Osteoblast (primary cell): ENCODE results near the gene ANTXR2. TPM values are rescaled to one million over a fixed set of nuclear protein-coding genes. Genes with fewer than 3 reads are reported as not detected.
"Not testable (repeated sequence)": the region's sequence is repeated elsewhere in the genome, so short reads cannot be mapped to it uniquely, and the experiment has no call there.

Experiments
- DNase-seq: peaks from one replicate; pipeline ENCODE4 v3.0.0; 2011; ENCODE audit warnings: low spot score, mixed read lengths; ENCODE audit not compliant: insufficient read length; ENCODE audit errors: missing footprints
- H2AFZ ChIP-seq: 2 replicates; pipeline ENCODE4 v1.6.0; 2011; ENCODE audit warnings: mild to moderate bottlenecking, low read length
- H3K27ac ChIP-seq: 2 replicates; pipeline ENCODE4 v1.5.1; 2011; ENCODE audit warnings: mild to moderate bottlenecking, low read depth, low read length, moderate library complexity
- H3K27me3 ChIP-seq: 2 replicates; pipeline ENCODE4 v1.6.0; 2012; ENCODE audit warnings: mild to moderate bottlenecking, control low read depth, inconsistent platforms, low read length, moderate library complexity; ENCODE audit not compliant: insufficient read depth
- H3K36me3 ChIP-seq: 2 replicates; pipeline ENCODE4 v1.5.1; 2011; ENCODE audit warnings: mild to moderate bottlenecking, low read length, control low read depth, moderate library complexity; ENCODE audit not compliant: insufficient read depth
- H3K4me1 ChIP-seq: 2 replicates; pipeline ENCODE4 v1.5.1; 2011; ENCODE audit warnings: mild to moderate bottlenecking, low read length, control low read depth, moderate library complexity; ENCODE audit not compliant: insufficient read depth
- H3K4me2 ChIP-seq: 2 replicates; pipeline ENCODE4 v1.6.0; 2011; ENCODE audit warnings: mild to moderate bottlenecking, low read length; ENCODE audit not compliant: insufficient read depth
- H3K4me3 ChIP-seq: fragments of 200-600 bp; sonication (generic); 3 replicates; pipeline ENCODE4 v1.5.1; 2012; ENCODE audit warnings: mild to moderate bottlenecking, low read length, inconsistent platforms; ENCODE audit not compliant: insufficient read depth
- H3K79me2 ChIP-seq: 2 replicates; pipeline ENCODE4 v1.6.0; 2012; ENCODE audit warnings: mild to moderate bottlenecking, low read length, control low read depth, inconsistent platforms; ENCODE audit not compliant: insufficient read depth
- H3K9me3 ChIP-seq: 2 replicates; pipeline ENCODE4 v1.5.1; 2011; ENCODE audit warnings: low read depth, low read length, control low read depth
- H4K20me1 ChIP-seq: 2 replicates; pipeline ENCODE4 v1.6.0; 2012; ENCODE audit warnings: mild to moderate bottlenecking, low read length, control low read depth; ENCODE audit not compliant: insufficient read depth
- CTCF ChIP-seq: IDR thresholded peaks from 2 replicates; pipeline ENCODE4 v1.5.1; 2011; ENCODE audit warnings: mild to moderate bottlenecking, low read depth, low read length, moderate library complexity; ENCODE audit errors: extremely low read depth
- total RNA-seq: library from RNA; depleted of rRNA; stranded (reverse); fragments of >200 nt; gene quantifications from 2 replicates; pipeline ENCODE4 v1.2.3, GENCODE V29; 2012

ANTXR2 gene
- total RNA-seq, 1 donor, result 97.4 TPM

- H3K79me2 ChIP-seq, result peaks cover 82% of the 10 kb centered on the region
- DNase-seq, result no peak
Measured at GRCh38 chr4:79993476-79993875, 79.6 kb downstream of the ANTXR2 start.

GRCh38 chr4:79991601-79992000, 81.4 kb downstream of the ANTXR2 start:
- peaks cover 10% of the 10 kb centered on the region for H4K20me1 ChIP-seq
- H2AFZ ChIP-seq, result no peak overlapping the region
- no peaks in the 10 kb centered on the region for H3K4me1 ChIP-seq
- no peak for TF ChIP-seq CTCF
- no peaks in the 10 kb centered on the region for H3K36me3 ChIP-seq
- no peak overlapping the region for H3K4me3 ChIP-seq
- no peak overlapping the region for H3K27ac ChIP-seq
- H3K4me2 ChIP-seq, result no peak overlapping the region
- peaks cover 79% of the 10 kb centered on the region for H3K79me2 ChIP-seq
- H3K9me3 ChIP-seq, result no peaks in the 10 kb centered on the region
- H3K27me3 ChIP-seq, result no peaks in the 10 kb centered on the region
- DNase-seq, result no peak

More at GRCh38 chr4:79993476-79993875, 79.6 kb downstream of the ANTXR2 start:
- H3K36me3 ChIP-seq, result no peaks in the 10 kb centered on the region
- no peaks in the 10 kb centered on the region for H3K27me3 ChIP-seq
- no peak overlapping the region for H3K27ac ChIP-seq
- no peak overlapping the region for H3K4me2 ChIP-seq
- no peak overlapping the region for H3K4me3 ChIP-seq
- no peaks in the 10 kb centered on the region for H3K4me1 ChIP-seq
- H2AFZ ChIP-seq, result no peak overlapping the region
- TF ChIP-seq CTCF, result no peak
- H4K20me1 ChIP-seq, result peaks cover 6% of the 10 kb centered on the region
- no peaks in the 10 kb centered on the region for H3K9me3 ChIP-seq

- H3K27me3 ChIP-seq, H3K4me2 ChIP-seq, DNase-seq, H3K4me1 ChIP-seq, H3K36me3 ChIP-seq, H3K4me3 ChIP-seq, H2AFZ ChIP-seq, H3K9me3 ChIP-seq, H3K27ac ChIP-seq: not testable (repeated sequence)
- H4K20me1 ChIP-seq, result peaks cover 13% of the 10 kb centered on the region
- peaks cover 80% of the 10 kb centered on the region for H3K79me2 ChIP-seq
Measured at GRCh38 chr4:79991100-79991499, 81.9 kb downstream of the ANTXR2 start.

GRCh38 chr4:79987401-79987800, 85.6 kb downstream of the ANTXR2 start:
- Histone ChIP-seq H3K4me2 (no peak overlapping the region), H3K79me2 (peaks cover 60% of the 10 kb centered on the region), H3K36me3 (peaks cover 7% of the 10 kb centered on the region), H3K27ac (no peak overlapping the region), H3K27me3 (no peaks in the 10 kb centered on the region), H3K4me1 (no peaks in the 10 kb centered on the region), H2AFZ (no peak overlapping the region), H3K4me3 (no peak overlapping the region), H4K20me1 (peaks cover 13% of the 10 kb centered on the region), H3K9me3 (no peaks in the 10 kb centered on the region)
- no peak for TF ChIP-seq CTCF
- no peak for DNase-seq

- no peak overlapping the region for H3K27ac ChIP-seq
- H4K20me1 ChIP-seq, result peaks cover 7% of the 10 kb centered on the region
- H3K4me2 ChIP-seq, result no peak overlapping the region
- peaks cover 18% of the 10 kb centered on the region for H3K36me3 ChIP-seq
- H3K27me3 ChIP-seq, result no peaks in the 10 kb centered on the region
- H2AFZ ChIP-seq, result no peak overlapping the region
- H3K4me3 ChIP-seq, result no peak overlapping the region
- H3K9me3 ChIP-seq, result no peaks in the 10 kb centered on the region
- TF ChIP-seq CTCF, result no peak
- peaks cover 27% of the 10 kb centered on the region for H3K79me2 ChIP-seq
- DNase-seq, result no peak
- H3K4me1 ChIP-seq, result no peaks in the 10 kb centered on the region
Measured at GRCh38 chr4:79983431-79983830, 89.6 kb downstream of the ANTXR2 start.
